Keratinocyte (primary cell): ENCODE measurements around the gene HDAC7. TPM values are rescaled to one million over a fixed set of nuclear protein-coding genes. Genes with fewer than 3 reads are reported as not detected.

Experiments
- DNase-seq: peaks from one replicate; pipeline ENCODE4 v3.0.0-alpha.2; 2011; ENCODE audit warnings: low read depth, missing footprints, low spot score
- FAIRE-seq: peaks from 2 replicates; lab custom pipeline; 2011; peaks lifted over from hg19 to GRCh38; lab: Jason Lieb, UNC
- H2AFZ ChIP-seq: 2 replicates; pipeline ENCODE4 v1.6.0; 2012; ENCODE audit warnings: low read length, control low read depth, inconsistent platforms; ENCODE audit not compliant: control insufficient read depth
- H3K27ac ChIP-seq: 2 replicates; pipeline ENCODE4 v1.5.1; 2011; ENCODE audit warnings: low read length; ENCODE audit not compliant: control insufficient read depth, insufficient read depth
- H3K27me3 ChIP-seq: 3 replicates; pipeline ENCODE4 v1.6.0; 2011; ENCODE audit warnings: low read length; ENCODE audit not compliant: control insufficient read depth, insufficient read depth; ENCODE audit errors: extremely low read depth
- H3K36me3 ChIP-seq, 2 experiments: 2 replicates in 1 of 2; 3 replicates in 1 of 2; pipeline ENCODE4 v1.5.1; 2011; ENCODE audit warnings: low read length in 2 of 2, mild to moderate bottlenecking in 1 of 2; ENCODE audit not compliant: control insufficient read depth in 2 of 2, insufficient read depth in 2 of 2; ENCODE audit errors: extremely low read depth in 1 of 2
- H3K4me1 ChIP-seq: 3 replicates; pipeline ENCODE4 v1.5.1; 2011; ENCODE audit warnings: low read length; ENCODE audit not compliant: control insufficient read depth, insufficient read depth; ENCODE audit errors: extremely low read depth
- H3K4me2 ChIP-seq: 3 replicates; pipeline ENCODE4 v1.6.0; 2011; ENCODE audit warnings: low read depth, low read length; ENCODE audit not compliant: control insufficient read depth, insufficient read depth; ENCODE audit errors: extremely low read depth
- H3K4me3 ChIP-seq, 3 experiments: fragments of 200-600 bp in 1 of 3; sonication (generic) in 1 of 3; 2 replicates in 2 of 3; 3 replicates in 1 of 3; pipeline ENCODE4 v1.5.1; 2011 to 2016; ENCODE audit warnings: low read length in 3 of 3, mild to moderate bottlenecking in 3 of 3, control low read depth in 2 of 3, inconsistent platforms in 1 of 3, low read depth in 1 of 3, mixed read lengths in 1 of 3, mixed run types in 1 of 3, moderate library complexity in 1 of 3; ENCODE audit not compliant: control insufficient read depth in 2 of 3, insufficient read depth in 2 of 3; ENCODE audit errors: extremely low read depth in 1 of 3
- H3K79me2 ChIP-seq: 2 replicates; pipeline ENCODE4 v1.6.0; 2012; ENCODE audit warnings: low read length; ENCODE audit not compliant: control insufficient read depth, insufficient read depth
- H3K9ac ChIP-seq: 3 replicates; pipeline ENCODE4 v1.6.0; 2011; ENCODE audit warnings: low read length; ENCODE audit not compliant: control insufficient read depth, insufficient read depth; ENCODE audit errors: extremely low read depth
- H3K9me1 ChIP-seq: 3 replicates; pipeline ENCODE4 v1.6.0; 2011; ENCODE audit warnings: low read length; ENCODE audit not compliant: control insufficient read depth, insufficient read depth; ENCODE audit errors: extremely low read depth
- H3K9me3 ChIP-seq: 2 replicates; pipeline ENCODE4 v1.5.1; 2012; ENCODE audit warnings: low read depth, low read length; ENCODE audit not compliant: control insufficient read depth
- H4K20me1 ChIP-seq: 3 replicates; pipeline ENCODE4 v1.6.0; 2011; ENCODE audit warnings: low read length; ENCODE audit not compliant: control insufficient read depth, insufficient read depth; ENCODE audit errors: extremely low read depth
- CTCF ChIP-seq, 3 experiments: IDR thresholded peaks in 1 of 3; conservative IDR thresholded peaks in 1 of 3; optimal IDR thresholded peaks in 1 of 3; 2 replicates in 2 of 3; 3 replicates in 1 of 3; pipeline versions ENCODE3 to v1.5.1; 2011; ENCODE audit warnings: low read length in 3 of 3, mild to moderate bottlenecking in 3 of 3, moderate library complexity in 2 of 3, control low read depth in 1 of 3, inconsistent platforms in 1 of 3; ENCODE audit not compliant: insufficient read depth in 2 of 3; ENCODE audit errors: extremely low read depth in 1 of 3
- EZH2 ChIP-seq: IDR thresholded peaks from one replicate; pipeline ENCODE4 v1.6.1; 2012; ENCODE audit warnings: inconsistent platforms, mild to moderate bottlenecking, low read length, moderate library complexity
- dilution Hi-C: fragments of 300-500 bp; cut with MboI; formaldehyde crosslinking; loops from one replicate; pipeline ENCODE4 v1.7.0; 2020; ENCODE audit warnings: low sequenced_read_pairs; ENCODE audit not compliant: extremely low pct_ligation_motif_present
- polyA plus RNA-seq, 5 experiments: library from polyadenylated mRNA; depleted of rRNA in 3 of 5; stranded (reverse) in 3 of 5; stranded (forward) in 1 of 5; unstranded in 1 of 5; fragments of >200 nt; gene quantifications; 1 replicate in 1 of 5; 2 replicates in 3 of 5; 3 replicates in 1 of 5; pipeline versions ENCODE4 v1.2.1 to v1.2.3, GENCODE V29; 2011 to 2012; ENCODE audit warnings: missing spikeins in 2 of 5, low read depth in 1 of 5, low replicate concordance in 1 of 5

The HDAC7 gene
- polyA plus RNA-seq, 1 donor (not counting 4 experiments of a cell fraction or from before 2014, with no cell fraction given), result 17.0 TPM

GRCh38 chr12:47807338-47807737 lies 12.4 kb downstream of the HDAC7 start:
- Histone ChIP-seq H3K4me2 (no peak overlapping the region), H3K4me1 (peaks cover 40% of the 10 kb centered on the region), H3K27me3 (no peaks in the 10 kb centered on the region), H3K9ac (no peak overlapping the region), H3K27ac (no peak overlapping the region), H4K20me1 (peaks cover 21% of the 10 kb centered on the region), H3K9me3 (no peaks in the 10 kb centered on the region), H3K9me1 (peaks cover 11% of the 10 kb centered on the region), H3K79me2 (peaks cover 99% of the 10 kb centered on the region), H2AFZ (no peak overlapping the region), H3K36me3 (peaks cover 22 to 46% of the 10 kb centered on the region in 2 experiments), H3K4me3 (no peak overlapping the region)
- DNase-seq (no peak), FAIRE-seq (no peak)
- TF ChIP-seq EZH2, result no peak
- TF ChIP-seq CTCF (optimal IDR thresholded peaks at IDR 0.05 in 1 of 3, IDR thresholded peaks at IDR 0.05 in 1 of 3, conservative IDR thresholded peaks at IDR 0.05 in 1 of 3; ENCODE audit: extremely low read depth in 1 of 3, insufficient read depth in 2 of 3, low read length in 3 of 3), result no peak
- dilution Hi-C loops, result no loop called here

- no peak for DNase-seq
- no peak for FAIRE-seq
- Histone ChIP-seq H3K9me3 (no peaks in the 10 kb centered on the region), H3K36me3 (peaks cover 26 to 43% of the 10 kb centered on the region in 2 experiments), H3K27me3 (no peaks in the 10 kb centered on the region), H4K20me1 (peaks cover 32% of the 10 kb centered on the region), H3K9ac (no peak overlapping the region), H3K9me1 (peaks cover 8% of the 10 kb centered on the region), H3K4me3 (no peak overlapping the region), H3K4me2 (no peak overlapping the region), H2AFZ (no peak overlapping the region), H3K79me2 (peaks cover 98% of the 10 kb centered on the region), H3K27ac (no peak overlapping the region), H3K4me1 (peaks cover 22% of the 10 kb centered on the region)
- no peak for TF ChIP-seq CTCF (optimal IDR thresholded peaks at IDR 0.05 in 1 of 3, IDR thresholded peaks at IDR 0.05 in 1 of 3, conservative IDR thresholded peaks at IDR 0.05 in 1 of 3; ENCODE audit: extremely low read depth in 1 of 3, insufficient read depth in 2 of 3, low read length in 3 of 3)
- TF ChIP-seq EZH2, result no peak
- dilution Hi-C loops, result no loop called here
These were observed 14.3 kb downstream of the HDAC7 start for GRCh38 chr12:47805417-47805816.
